Measurements from ENCODE around the gene ECHDC1.

DNA sequence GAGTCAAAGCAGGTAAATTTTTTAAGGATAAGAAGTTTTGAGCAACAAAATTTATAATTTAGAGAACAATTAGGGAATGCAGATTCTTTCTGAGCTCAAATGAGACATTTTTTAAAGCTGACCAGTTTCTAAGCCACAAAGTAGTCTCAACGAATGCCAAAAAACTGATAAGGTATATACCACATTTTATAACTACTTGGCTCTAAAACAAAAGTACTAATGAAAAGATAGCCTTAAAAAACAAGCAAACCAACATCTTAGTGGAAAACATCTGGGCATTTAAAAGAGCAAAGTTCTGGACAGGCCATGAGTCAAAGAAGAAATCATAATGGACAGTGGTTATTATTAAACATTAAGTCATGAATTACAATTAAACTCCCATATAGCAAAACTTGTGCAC is 99.9 kb downstream of the ECHDC1 start:
- TF ChIP-seq CTCF (IDR thresholded peaks at IDR 0.05 in 8 of 11, conservative IDR thresholded peaks at IDR 0.05 in 3 of 11) (no peak), POLR2AphosphoS5 (IDR thresholded peaks at IDR 0.05) (no peak)

Data from spleen (tissue), 7 donors.